GM21786 (cell line): ENCODE results near the gene GOSR1.
"Not testable (repeated sequence)": the region's sequence is repeated elsewhere in the genome, so short reads cannot be mapped to it uniquely, and the experiment has no call there.

Experiments
- ATAC-seq: cut with Tn5 transposase; IDR thresholded peaks from one replicate; pipeline ENCODE4 v1.9.1; 2021; ENCODE audit not compliant: unreplicated experiment

The GOSR1 gene

GRCh38 chr17:30560117-30561026 lies 83.2 kb downstream of the GOSR1 start:
- ATAC-seq: not testable (repeated sequence)

GRCh38 chr17:30561766-30562165 lies 84.6 kb downstream of the GOSR1 start:
- ATAC-seq: not testable (repeated sequence)

- ATAC-seq: not testable (repeated sequence)
Measured at GRCh38 chr17:30563131-30563904, 86.1 kb downstream of the GOSR1 start.

GRCh38 chr17:30563905-30564390 lies 86.7 kb downstream of the GOSR1 start:
- not testable (repeated sequence) for ATAC-seq

GRCh38 chr17:30564422-30565072 lies 87.3 kb downstream of the GOSR1 start:
- not testable (repeated sequence) for ATAC-seq

GRCh38 chr17:30565073-30565935 lies 88.1 kb downstream of the GOSR1 start:
- ATAC-seq: no peak

GRCh38 chr17:30566104-30566503 lies 88.9 kb downstream of the GOSR1 start:
- not testable (repeated sequence) for ATAC-seq

- not testable (repeated sequence) for ATAC-seq
Measured at GRCh38 chr17:30566516-30567225, 89.5 kb downstream of the GOSR1 start.

GRCh38 chr17:30567231-30568116 lies 90.3 kb downstream of the GOSR1 start:
- no peak for ATAC-seq

- ATAC-seq: no peak
Measured at GRCh38 chr17:30568117-30568430, 90.9 kb downstream of the GOSR1 start.

- ATAC-seq: not testable (repeated sequence)
Measured at GRCh38 chr17:30569531-30570175, 92.4 kb downstream of the GOSR1 start.

- ATAC-seq: no peak
Measured at GRCh38 chr17:30570191-30570590, 93.0 kb downstream of the GOSR1 start.

GRCh38 chr17:30570596-30571265 lies 93.5 kb downstream of the GOSR1 start:
- no peak for ATAC-seq

GRCh38 chr17:30571404-30571803 lies 94.2 kb downstream of the GOSR1 start:
- ATAC-seq: not testable (repeated sequence)

- ATAC-seq: no peak
Measured at GRCh38 chr17:30571921-30572320, 94.7 kb downstream of the GOSR1 start.

- ATAC-seq: not testable (repeated sequence)
Measured at GRCh38 chr17:30572651-30573554, 95.7 kb downstream of the GOSR1 start.
